Measurements from ENCODE around the gene PCDH7. TPM values are rescaled to one million over a fixed set of nuclear protein-coding genes. Genes with fewer than 3 reads are reported as not detected.
A peak's percentile ranks its signal among the peaks of the same experiment; 100 is the strongest.

The PCDH7 gene
- total RNA-seq, 1 experiment from 2014 or later, result 28.6 TPM

GRCh38 chr4:30760551-30760950 lies 40.4 kb downstream of the PCDH7 start:
- H3K4me1 ChIP-seq (replicated peaks; ENCODE audit: insufficient read depth), result peaks cover 36% of the 10 kb centered on the region
- no peak overlapping the region for H2AFZ ChIP-seq
- BruUV-seq (replicated peaks), result no TSS peak
- POLR2A ChIA-PET (ENCODE audit: unreplicated experiment), result no interaction called here
- no peaks in the 10 kb centered on the region for H3K36me3 ChIP-seq (ENCODE audit: low read depth)
- H3F3A ChIP-seq (ENCODE audit: insufficient read depth, low read depth), result peaks cover 21% of the 10 kb centered on the region; the same call in 1 of the 2 replicates
- no peak for DNase-seq
- no peaks in the 10 kb centered on the region for H3K9me2 ChIP-seq (ENCODE audit: insufficient read depth)
- no peaks in the 10 kb centered on the region; the same call in 1 of the 2 replicates for H3K9me3 ChIP-seq (ENCODE audit: insufficient read depth, low read depth)
- intact Hi-C loops (cut with micrococcal nuclease; ENCODE audit: unreplicated experiment), result no loop called here
- H3K4me3 ChIP-seq, result no peak overlapping the region
- H3K4me2 ChIP-seq, result no peak overlapping the region
- H3K79me2 ChIP-seq (ENCODE audit: low read depth), result no peaks in the 10 kb centered on the region
- no peak for TF ChIP-seq EZH2 (IDR thresholded peaks at IDR 0.05; ENCODE audit: low read depth)
- no peak for TF ChIP-seq CTCF (conservative IDR thresholded peaks at IDR 0.05)
- no peaks in the 10 kb centered on the region for H4K20me1 ChIP-seq (ENCODE audit: insufficient read depth)
- no peaks in the 10 kb centered on the region for H3K27me3 ChIP-seq (ENCODE audit: insufficient read depth, low read depth)
- CTCF ChIA-PET, result no interaction called here
- no peak overlapping the region for H3K27ac ChIP-seq

- peak in 1 of 2 experiments; percentile 76 for DNase-seq
- peak overlapping the region; percentile 44 for H3K4me2 ChIP-seq
- H3K4me1 ChIP-seq (replicated peaks; ENCODE audit: insufficient read depth), result peaks cover 18% of the 10 kb centered on the region
These were observed 43.2 kb downstream of the PCDH7 start for GRCh38 chr4:30763321-30763727.

GRCh38 chr4:30765022-30765421 lies 44.9 kb downstream of the PCDH7 start:
- Histone ChIP-seq H3K27me3 (ENCODE audit: insufficient read depth, low read depth) (no peaks in the 10 kb centered on the region), H3K79me2 (ENCODE audit: low read depth) (peaks cover 3% of the 10 kb centered on the region; the same call in 1 of the 2 replicates), H2AFZ (no peak overlapping the region), H4K20me1 (ENCODE audit: insufficient read depth) (no peaks in the 10 kb centered on the region), H3K4me3 (no peak overlapping the region), H3K9me2 (ENCODE audit: insufficient read depth) (no peaks in the 10 kb centered on the region), H3K9me3 (ENCODE audit: insufficient read depth, low read depth) (no peaks in the 10 kb centered on the region; the same call in 1 of the 2 replicates), H3F3A (ENCODE audit: insufficient read depth, low read depth) (peaks cover 10% of the 10 kb centered on the region), H3K4me2 (no peak overlapping the region), H3K4me1 (replicated peaks; ENCODE audit: insufficient read depth) (peaks cover 34% of the 10 kb centered on the region), H3K27ac (no peak overlapping the region), H3K36me3 (ENCODE audit: low read depth) (0 out of 2 replicates have a peak, but pooled peaks cover 5% of the 10 kb centered on the region)
- POLR2A ChIA-PET (ENCODE audit: unreplicated experiment), result no interaction called here
- TF ChIP-seq EZH2 (IDR thresholded peaks at IDR 0.05; ENCODE audit: low read depth) (no peak), CTCF (conservative IDR thresholded peaks at IDR 0.05) (no peak)
- no TSS peak for BruUV-seq (replicated peaks)
- CTCF ChIA-PET, result no interaction called here
- intact Hi-C loops (cut with micrococcal nuclease; ENCODE audit: unreplicated experiment), result no loop called here
- no peak for DNase-seq

More at GRCh38 chr4:30763321-30763727, 43.2 kb downstream of the PCDH7 start:
- intact Hi-C loops (cut with micrococcal nuclease; ENCODE audit: unreplicated experiment), result no loop called here
- TF ChIP-seq CTCF (conservative IDR thresholded peaks at IDR 0.05) (no peak), EZH2 (IDR thresholded peaks at IDR 0.05; ENCODE audit: low read depth) (no peak)
- no peaks in the 10 kb centered on the region for H3F3A ChIP-seq (ENCODE audit: insufficient read depth, low read depth)
- no peaks in the 10 kb centered on the region for H4K20me1 ChIP-seq (ENCODE audit: insufficient read depth)
- CTCF ChIA-PET, result interaction anchor here (0.6 to 0.7 kb wide), 3 partner anchors 8 to 121 kb away, joined by 12 to 16 read pairs (median 15); no protein-coding TSS in a partner anchor
- H3K4me3 ChIP-seq, result no peak overlapping the region
- H3K27me3 ChIP-seq (ENCODE audit: insufficient read depth, low read depth), result no peaks in the 10 kb centered on the region
- H3K9me2 ChIP-seq (ENCODE audit: insufficient read depth), result no peaks in the 10 kb centered on the region
- no peaks in the 10 kb centered on the region for H3K9me3 ChIP-seq (ENCODE audit: insufficient read depth, low read depth)
- POLR2A ChIA-PET (ENCODE audit: unreplicated experiment), result interaction anchor here (0.6 kb wide), 1 partner anchor 13 kb away, joined by 4 read pairs; no protein-coding TSS in a partner anchor
- no TSS peak for BruUV-seq (replicated peaks)
- H3K27ac ChIP-seq, result peak overlapping the region; percentile 44
- H3K36me3 ChIP-seq (ENCODE audit: low read depth), result no peaks in the 10 kb centered on the region
- H2AFZ ChIP-seq, result peak overlapping the region; percentile 66; the same call in 1 of the 2 replicates
- peaks cover 3% of the 10 kb centered on the region; the same call in 1 of the 2 replicates for H3K79me2 ChIP-seq (ENCODE audit: low read depth)
